ENCODE results near the gene ATP11A.

- TF ChIP-seq POLR2AphosphoS5 (IDR thresholded peaks at IDR 0.05; ENCODE audit: control insufficient read depth, insufficient read depth, low read depth, low read length) (no peak), CTCF (IDR thresholded peaks at IDR 0.05 in 2 of 3, conservative IDR thresholded peaks at IDR 0.05 in 1 of 3; ENCODE audit: insufficient read depth in 2 of 3, low read depth in 1 of 3, low read length in 3 of 3) (no peak), FOXA3 (CRISPR knock-in tag; conservative IDR thresholded peaks at IDR 0.05 in 1 of 2, IDR thresholded peaks at IDR 0.05 in 1 of 2) (no peak), ZNF274 (IDR thresholded peaks at IDR 0.05; ENCODE audit: borderline replicate concordance, low read depth, low read length) (no peak), GTF2B (IDR thresholded peaks at IDR 0.05; ENCODE audit: extremely low read depth, insufficient read length) (no peak), MGA (IDR thresholded peaks at IDR 0.05) (no peak)
Observed at GRCh38 chr13:112819816-112820215, 130.0 kb downstream of the ATP11A start.
